Natural killer cell (primary cell): ENCODE results near the gene BRSK1. TPM values are rescaled to one million over a fixed set of nuclear protein-coding genes. Genes with fewer than 3 reads are reported as not detected.

Experiments used
- ATAC-seq, 3 donors: fragments of 150-1000 bp in 2 of 3; fragments of 200-7000 bp in 1 of 3; cut with Tn5 transposase; 1 replicate in 1 of 3; 2 replicates in 2 of 3; pipeline ENCODE4 v1.10.0; 2021; ENCODE audit warnings: mild to moderate bottlenecking in 2 of 3, moderate library complexity in 2 of 3
- DNase-seq, 2 donors: peaks; one replicate each; pipeline versions ENCODE4 v3.0.0 to v3.0.0-alpha.2; 2013 to 2021; ENCODE audit warnings: mixed read lengths in 1 of 2
- H3K27ac ChIP-seq: one replicate; pipeline ENCODE4 v1.5.1; 2013; ENCODE audit warnings: mild to moderate bottlenecking, low read length
- H3K27me3 ChIP-seq: one replicate; pipeline ENCODE4 v1.6.1; 2013; ENCODE audit warnings: low read length; ENCODE audit not compliant: control insufficient read depth, insufficient read depth
- H3K36me3 ChIP-seq: one replicate; pipeline ENCODE4 v1.6.1; 2013; ENCODE audit warnings: low read length; ENCODE audit not compliant: control insufficient read depth, insufficient read depth
- H3K4me1 ChIP-seq: one replicate; pipeline ENCODE4 v1.6.1; 2013; ENCODE audit warnings: low read length; ENCODE audit not compliant: control insufficient read depth, insufficient read depth
- H3K4me3 ChIP-seq: one replicate; pipeline ENCODE4 v1.5.1; 2013; ENCODE audit warnings: low read length
- H3K9me3 ChIP-seq: one replicate; pipeline ENCODE4 v1.6.1; 2013; ENCODE audit warnings: low read length; ENCODE audit not compliant: control insufficient read depth, insufficient read depth
- H3K27ac Mint-ChIP-seq, 2 donors: one replicate each; pipeline ENCODE4 v1.8.0; 2022; ENCODE audit warnings: mild to moderate bottlenecking in 2 of 2, mixed read lengths in 2 of 2, moderate library complexity in 1 of 2
- H3K27me3 Mint-ChIP-seq, 2 donors: one replicate each; pipeline ENCODE4 v1.8.0; 2022; ENCODE audit warnings: low read depth in 2 of 2, mixed read lengths in 2 of 2
- H3K36me3 Mint-ChIP-seq: one replicate; pipeline ENCODE4 v1.8.0; 2022; ENCODE audit warnings: mixed read lengths
- H3K4me1 Mint-ChIP-seq, 2 donors: one replicate each; pipeline ENCODE4 v1.8.0; 2022; ENCODE audit warnings: mixed read lengths in 2 of 2
- H3K4me3 Mint-ChIP-seq: one replicate; pipeline ENCODE4 v1.8.0; 2022; ENCODE audit warnings: mild to moderate bottlenecking, moderate library complexity, mixed read lengths
- H3K9me3 Mint-ChIP-seq, 2 donors: one replicate each; pipeline ENCODE4 v1.8.0; 2022; ENCODE audit warnings: mixed read lengths in 2 of 2
- WGBS: methylation state at CpG from one replicate; pipeline ENCODE4 v1.1.7; 2013; ENCODE audit warnings: missing lambda C conversion rate; ENCODE audit not compliant: insufficient coverage; 5-methylcytosine and 5-hydroxymethylcytosine counted together
- intact Hi-C: fragments of 100-400 bp; cut with micrococcal nuclease; formaldehyde crosslinking; loops from one replicate; pipeline ENCODE4 v1.14.2; 2022
- total RNA-seq, 4 donors: library from RNA; stranded (reverse); fragments of 120-200 nt in 1 of 4; gene quantifications; one replicate each; pipeline versions ENCODE4 v1.2.3 to v1.2.4, GENCODE V29; 2013 to 2022
- TF ChIP-seq, protein P1 (sequence below): fragments of 200-600 bp; IDR thresholded peaks from one replicate; pipeline ENCODE4 v1.8.0; 2022; ENCODE audit warnings: antibody characterized with exemption

The BRSK1 gene
- total RNA-seq, 3 donors from 2014 or later (not counting 1 experiment from before 2014, with no cell fraction given): 6.0 to 9.8 (median 6.5) TPM

DNA sequence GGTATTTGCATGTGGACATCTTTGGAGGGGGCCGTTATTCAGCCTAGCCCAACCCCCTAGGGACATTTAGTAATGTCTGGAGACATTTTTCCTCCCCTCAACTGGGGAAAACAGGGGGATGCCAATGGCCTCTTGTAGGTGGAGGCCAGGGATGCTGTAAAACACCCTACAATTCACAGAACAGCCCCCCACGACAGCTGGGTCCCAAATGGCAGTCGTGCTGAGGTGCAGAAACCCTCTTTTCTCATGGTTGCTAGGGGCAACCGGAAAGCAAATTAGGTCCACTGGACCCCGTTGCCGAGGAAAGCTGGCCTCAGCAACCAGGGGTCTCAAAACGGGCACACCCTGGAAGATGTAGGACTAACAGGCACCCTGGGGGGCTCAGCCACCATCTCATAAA lies 26.7 kb downstream of the BRSK1 start:
- no peak for ATAC-seq
- TF ChIP-seq, protein P1, sequence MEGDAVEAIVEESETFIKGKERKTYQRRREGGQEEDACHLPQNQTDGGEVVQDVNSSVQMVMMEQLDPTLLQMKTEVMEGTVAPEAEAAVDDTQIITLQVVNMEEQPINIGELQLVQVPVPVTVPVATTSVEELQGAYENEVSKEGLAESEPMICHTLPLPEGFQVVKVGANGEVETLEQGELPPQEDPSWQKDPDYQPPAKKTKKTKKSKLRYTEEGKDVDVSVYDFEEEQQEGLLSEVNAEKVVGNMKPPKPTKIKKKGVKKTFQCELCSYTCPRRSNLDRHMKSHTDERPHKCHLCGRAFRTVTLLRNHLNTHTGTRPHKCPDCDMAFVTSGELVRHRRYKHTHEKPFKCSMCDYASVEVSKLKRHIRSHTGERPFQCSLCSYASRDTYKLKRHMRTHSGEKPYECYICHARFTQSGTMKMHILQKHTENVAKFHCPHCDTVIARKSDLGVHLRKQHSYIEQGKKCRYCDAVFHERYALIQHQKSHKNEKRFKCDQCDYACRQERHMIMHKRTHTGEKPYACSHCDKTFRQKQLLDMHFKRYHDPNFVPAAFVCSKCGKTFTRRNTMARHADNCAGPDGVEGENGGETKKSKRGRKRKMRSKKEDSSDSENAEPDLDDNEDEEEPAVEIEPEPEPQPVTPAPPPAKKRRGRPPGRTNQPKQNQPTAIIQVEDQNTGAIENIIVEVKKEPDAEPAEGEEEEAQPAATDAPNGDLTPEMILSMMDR: no peak
- WGBS: 85% methylated on average over 7 of the region's 7 CpGs
- Mint-ChIP-seq H3K9me3 (no peaks in the 10 kb centered on the region), H3K27me3 (no peaks in the 10 kb centered on the region), H3K4me1 (no peaks in the 10 kb centered on the region), H3K36me3 (no peaks in the 10 kb centered on the region), H3K4me3 (no peak overlapping the region), H3K27ac (no peak overlapping the region)
- intact Hi-C loops: no loop called here
- Histone ChIP-seq H3K27ac (no peak overlapping the region), H3K4me3 (no peak overlapping the region), H3K27me3 (no peaks in the 10 kb centered on the region), H3K9me3 (no peaks in the 10 kb centered on the region), H3K4me1 (no peaks in the 10 kb centered on the region), H3K36me3 (no peaks in the 10 kb centered on the region)
- no peak for DNase-seq

DNA sequence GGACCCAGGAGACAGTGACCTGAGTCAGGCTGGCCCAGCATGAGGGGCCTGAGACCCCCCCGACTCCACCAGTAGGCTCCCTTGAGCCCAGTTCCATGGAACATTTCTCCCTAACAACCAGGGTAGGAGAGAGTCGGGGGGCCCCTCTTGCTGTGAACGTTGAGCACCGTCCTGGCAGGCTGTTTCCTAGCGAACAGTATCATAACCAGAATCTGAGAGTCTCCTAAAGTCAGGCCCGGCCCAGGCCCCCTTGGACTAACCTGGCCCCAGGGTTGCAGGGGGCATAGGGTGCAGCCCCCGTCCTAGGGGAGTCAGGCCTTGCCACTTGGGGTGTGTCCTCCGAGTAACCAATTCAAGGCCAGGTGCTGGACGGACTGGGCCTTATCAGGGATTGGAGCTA lies 27.6 kb downstream of the BRSK1 start:
- no peaks in the 10 kb centered on the region for H3K36me3 ChIP-seq
- H3K4me3 Mint-ChIP-seq: no peak overlapping the region
- H3K4me1 Mint-ChIP-seq: no peaks in the 10 kb centered on the region
- no peaks in the 10 kb centered on the region for H3K27me3 ChIP-seq
- intact Hi-C loops: no loop called here
- H3K9me3 Mint-ChIP-seq: no peaks in the 10 kb centered on the region
- no peak overlapping the region for H3K27ac Mint-ChIP-seq
- no peak overlapping the region for H3K4me3 ChIP-seq
- H3K36me3 Mint-ChIP-seq: no peaks in the 10 kb centered on the region
- no peaks in the 10 kb centered on the region for H3K9me3 ChIP-seq
- no peak overlapping the region for H3K27ac ChIP-seq
- H3K27me3 Mint-ChIP-seq: no peaks in the 10 kb centered on the region
- TF ChIP-seq, protein P1: no peak
- DNase-seq (no peak), ATAC-seq (no peak)
- 91% methylated on average over 9 of the region's 9 CpGs for WGBS
- H3K4me1 ChIP-seq: no peaks in the 10 kb centered on the region

DNA sequence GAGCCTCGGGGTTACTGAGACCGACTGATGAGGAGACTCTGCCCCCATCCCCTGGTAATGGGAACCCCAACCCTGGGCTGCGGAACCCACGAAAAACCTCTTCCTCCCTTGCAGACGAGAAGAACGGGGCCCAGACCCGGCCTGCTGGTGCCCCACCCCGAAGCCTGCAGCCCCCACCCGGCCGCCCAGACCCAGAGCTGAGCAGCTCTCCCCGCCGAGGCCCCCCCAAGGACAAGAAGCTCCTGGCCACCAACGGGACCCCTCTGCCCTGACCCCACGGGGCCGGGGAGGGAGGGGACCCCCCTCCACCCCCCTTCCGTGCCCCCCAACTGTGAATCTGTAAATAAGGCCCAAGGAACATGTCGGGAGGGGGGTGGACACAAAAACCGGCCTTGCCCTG lies 28.0 kb downstream of the BRSK1 start:
- no peak overlapping the region for H3K27ac Mint-ChIP-seq
- Histone ChIP-seq H3K4me1 (no peaks in the 10 kb centered on the region), H3K9me3 (no peaks in the 10 kb centered on the region), H3K36me3 (no peaks in the 10 kb centered on the region), H3K27ac (no peak overlapping the region), H3K27me3 (no peaks in the 10 kb centered on the region), H3K4me3 (no peak overlapping the region)
- WGBS: 93% methylated on average over 15 of the region's 18 CpGs
- ATAC-seq (no peak), DNase-seq (no peak)
- H3K36me3 Mint-ChIP-seq: no peaks in the 10 kb centered on the region
- H3K9me3 Mint-ChIP-seq: no peaks in the 10 kb centered on the region
- no peaks in the 10 kb centered on the region for H3K27me3 Mint-ChIP-seq
- no peak overlapping the region for H3K4me3 Mint-ChIP-seq
- no peaks in the 10 kb centered on the region for H3K4me1 Mint-ChIP-seq
- TF ChIP-seq, protein P1: no peak
- intact Hi-C loops: no loop called here
